Measurements from ENCODE around the gene TOX4. TPM values are rescaled to one million over a fixed set of nuclear protein-coding genes. Genes with fewer than 3 reads are reported as not detected.

Gene TOX4
- total and polyA plus RNA-seq, 9 of the 15 experiments (the other 6 are each of a cell fraction or from before 2014, with no cell fraction given): 9.9 to 76.5 (median 41.0) TPM

DNA sequence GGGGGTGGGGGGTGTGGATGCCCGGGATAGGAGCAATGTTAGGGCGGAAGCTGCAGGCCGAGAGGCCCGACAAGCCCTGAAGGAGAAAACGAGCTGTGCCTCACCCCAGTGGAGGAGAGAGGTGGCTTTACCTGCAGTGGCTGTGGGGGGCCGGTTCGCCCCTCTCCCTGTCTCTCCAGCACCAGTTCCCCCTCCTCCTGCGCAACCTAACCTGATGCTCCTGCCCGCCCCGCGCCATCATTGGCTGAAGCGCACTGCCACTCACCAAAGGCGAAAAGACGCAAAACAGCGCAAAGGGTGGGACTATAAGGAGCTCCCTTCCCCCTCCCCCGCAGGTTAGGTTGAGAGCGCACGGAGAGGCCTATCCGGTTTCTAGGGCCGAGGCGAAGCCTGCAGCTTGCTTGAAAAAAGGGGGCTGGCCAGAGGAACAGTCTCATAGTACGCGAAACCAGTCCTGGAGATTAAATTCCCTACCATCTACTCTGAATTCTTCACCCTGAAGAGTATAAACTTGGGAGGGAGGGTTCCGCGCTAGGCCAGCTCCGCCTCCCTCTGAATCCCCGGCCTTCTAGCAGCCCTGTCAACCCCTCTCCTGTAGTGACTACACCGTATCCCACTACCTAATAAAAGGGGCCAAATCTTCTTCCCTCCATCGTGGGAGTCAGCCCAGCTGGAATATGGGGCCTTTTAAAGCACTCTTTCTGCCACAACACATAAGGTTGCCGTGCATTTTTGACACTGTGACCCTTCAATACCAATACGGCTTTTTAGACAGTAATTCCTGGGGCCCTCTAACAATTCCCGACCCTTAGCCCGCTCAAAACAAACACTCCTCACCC lies 39.7 kb upstream of the TOX4 start (continued):
- TF ChIP-seq CHD7 (IDR thresholded peaks at IDR 0.05; ENCODE audit: low read depth, low read length): no peak
- TF ChIP-seq KAT8 (IDR thresholded peaks at IDR 0.05; ENCODE audit: low read depth): no peak
- TF ChIP-seq NELFE (IDR thresholded peaks at IDR 0.05; ENCODE audit: insufficient read depth, insufficient read length): no peak
- no peak for TF ChIP-seq CHD4 (IDR thresholded peaks at IDR 0.05; ENCODE audit: insufficient read depth, insufficient replicate concordance, low read depth, low read length, poor library complexity, severe bottlenecking)
- TF ChIP-seq CC2D1A (IDR thresholded peaks at IDR 0.05): no peak
- TF ChIP-seq SLC30A9 (CRISPR knock-in tag; IDR thresholded peaks at IDR 0.05): no peak
- TF ChIP-seq TBP (optimal IDR thresholded peaks at IDR 0.05; ENCODE audit: low read depth, low read length): peak; percentile 46
- TF ChIP-seq ZKSCAN1 (IDR thresholded peaks at IDR 0.05; ENCODE audit: low read depth, low read length): no peak
- TF ChIP-seq ETS2 (tag; IDR thresholded peaks at IDR 0.05; ENCODE audit: borderline replicate concordance, poor library complexity, severe bottlenecking): no peak
- no peak for TF ChIP-seq DEAF1 (CRISPR knock-in tag; IDR thresholded peaks at IDR 0.05)
- TF ChIP-seq YBX1 (IDR thresholded peaks at IDR 0.05): no peak
- no peak for TF ChIP-seq ZNF696 (CRISPR knock-in tag; conservative IDR thresholded peaks at IDR 0.05)
- TF ChIP-seq HES1 (IDR thresholded peaks at IDR 0.05; ENCODE audit: low read depth): no peak
- TF ChIP-seq ZNF311 (CRISPR knock-in tag; IDR thresholded peaks at IDR 0.05): no peak
